LHCN-M2 (cell line): ENCODE results near the gene PHKA1. TPM values are rescaled to one million over a fixed set of nuclear protein-coding genes. Genes with fewer than 3 reads are reported as not detected.
"Not testable (repeated sequence)": the region's sequence is repeated elsewhere in the genome, so short reads cannot be mapped to it uniquely, and the experiment has no call there.

Source experiments
- DNase-seq: peaks from one replicate; pipeline ENCODE4 v3.0.0-alpha.2; 2012; ENCODE audit warnings: low read depth
- total RNA-seq: library from RNA; depleted of rRNA; stranded (reverse); fragments of >200 nt; gene quantifications from 2 replicates; pipeline ENCODE4 v1.2.3, GENCODE V29; 2014

The PHKA1 gene
- total RNA-seq, 1 experiment from 2014 or later, result 20.6 TPM

DNA sequence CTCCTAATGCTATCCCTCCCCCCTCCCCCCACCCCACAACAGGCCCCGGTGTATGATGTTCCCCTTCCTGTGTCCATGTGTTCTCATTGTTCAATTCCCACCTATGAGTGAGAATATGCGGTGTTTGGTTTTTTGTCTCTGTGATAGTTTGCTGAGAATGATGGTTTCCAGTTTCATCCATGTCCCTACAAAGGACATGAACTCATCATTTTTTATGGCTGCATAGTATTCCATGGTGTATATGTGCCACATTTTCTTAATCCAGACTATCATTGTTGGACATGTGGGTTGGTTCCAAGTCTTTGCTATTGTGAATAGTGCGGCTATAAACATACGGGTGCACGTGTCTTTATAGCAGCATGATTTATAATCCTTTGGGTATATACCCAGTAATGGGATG, 44.6 kb downstream of the PHKA1 start:
- not testable (repeated sequence) for DNase-seq

DNA sequence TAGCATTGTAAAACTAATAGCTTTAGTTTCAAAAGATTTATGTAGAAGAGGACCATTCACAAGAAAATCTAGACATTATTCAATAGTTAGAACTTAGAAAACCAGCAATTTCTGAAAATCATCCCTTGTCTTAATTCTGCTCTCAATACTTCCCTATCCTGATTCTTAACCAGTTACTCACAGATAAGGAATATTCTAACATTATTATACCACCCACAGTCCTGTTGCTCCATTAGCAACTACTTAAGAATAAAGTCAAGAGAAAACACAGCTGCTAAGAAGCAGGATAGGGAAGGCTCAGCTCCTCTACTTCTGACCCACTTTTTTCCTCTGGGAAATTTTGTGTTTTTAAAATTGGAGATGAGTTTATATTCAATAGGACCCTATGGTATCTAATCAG, 47.7 kb downstream of the PHKA1 start:
- no peak for DNase-seq

DNA sequence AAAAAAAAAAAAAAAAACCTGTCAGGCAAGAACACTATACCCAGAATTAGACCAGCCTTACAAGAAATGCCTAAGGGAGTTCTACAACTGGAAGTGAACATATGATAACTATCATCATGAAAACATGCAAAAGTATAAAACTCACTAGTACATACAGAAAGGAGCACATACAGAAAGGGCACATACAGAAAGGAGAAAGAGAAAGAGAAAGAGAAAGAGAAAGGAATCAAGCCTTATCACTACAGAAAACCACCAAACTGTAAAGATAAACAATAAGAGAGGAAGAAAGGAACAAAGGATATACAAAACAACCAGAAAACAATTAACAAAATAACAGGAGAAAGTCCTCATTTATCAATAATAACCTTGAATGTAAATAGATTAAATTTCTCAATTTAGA, 50.4 kb downstream of the PHKA1 start:
- no peak for DNase-seq

DNA sequence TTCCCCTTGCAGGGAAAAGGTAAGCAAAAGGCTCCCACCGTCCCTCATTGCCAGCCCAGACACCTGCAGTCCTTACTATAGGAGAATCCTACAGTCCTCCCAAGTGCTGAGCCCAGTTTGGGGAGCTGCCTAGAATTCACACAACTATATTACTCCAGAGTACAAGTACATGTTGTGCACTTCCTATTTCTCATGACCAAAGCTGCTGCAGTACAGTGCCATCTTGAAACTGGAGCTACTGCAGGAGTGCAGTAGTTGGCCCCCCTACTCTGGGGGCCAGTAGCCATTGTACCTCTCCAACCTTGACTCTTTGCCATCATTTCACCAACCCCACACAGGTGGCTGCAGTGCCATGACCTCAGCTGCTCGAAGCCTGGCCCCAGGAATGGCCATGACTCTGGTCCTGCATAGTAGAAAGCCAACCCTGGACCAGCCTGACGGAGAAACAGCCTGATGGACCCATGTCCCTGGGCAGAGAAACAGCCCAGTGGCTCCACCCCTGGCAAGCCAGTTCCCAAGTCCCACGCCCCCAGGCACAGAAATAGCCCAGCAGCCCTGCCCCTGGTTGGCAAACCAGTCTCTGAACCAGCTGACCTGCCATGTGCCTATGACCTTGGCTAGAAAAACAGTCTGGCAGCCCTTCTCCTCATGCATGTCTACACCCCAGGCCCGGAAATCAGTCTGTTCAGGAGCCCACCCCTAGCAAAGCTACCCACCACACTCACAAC, 51.9 kb downstream of the PHKA1 start:
- DNase-seq, result no peak

DNA sequence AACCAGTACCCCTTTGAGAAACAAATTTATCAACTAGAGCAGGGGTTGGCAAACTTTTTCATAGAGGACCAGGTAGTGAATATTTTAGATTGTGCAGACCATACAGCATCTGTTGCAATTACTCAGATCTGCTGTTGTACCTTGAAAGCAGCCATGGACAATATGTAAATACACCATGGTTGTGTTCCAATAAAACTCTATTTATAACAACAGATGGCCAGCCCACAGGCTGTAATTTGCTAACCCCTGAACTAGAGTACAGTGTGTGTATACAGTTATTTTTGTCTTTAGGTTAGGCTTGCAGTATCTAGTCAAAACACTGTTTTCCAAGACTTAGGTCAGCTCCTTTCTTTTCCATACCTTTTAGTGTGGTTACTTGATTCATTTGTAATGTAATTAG, 54.4 kb downstream of the PHKA1 start:
- DNase-seq, result peak; percentile 10

DNA sequence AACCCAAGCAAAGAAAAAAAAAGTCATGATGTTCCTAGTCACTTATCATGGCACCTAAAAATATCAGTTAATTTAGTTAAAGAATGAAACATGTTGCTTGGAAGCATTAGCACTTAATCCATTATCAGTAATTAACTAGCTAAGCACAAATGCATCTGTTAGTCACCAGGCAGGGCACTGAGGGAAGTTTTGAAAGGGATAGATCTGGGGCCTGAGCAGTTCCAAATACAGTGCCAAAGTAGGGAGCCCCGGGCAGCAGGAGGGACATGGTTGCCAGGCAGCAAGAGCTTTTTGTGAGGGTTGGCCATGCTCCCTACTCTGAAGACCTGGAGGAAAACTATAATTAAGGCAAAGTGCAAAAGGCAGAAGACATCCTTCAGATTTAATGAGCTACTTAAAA, 62.0 kb downstream of the PHKA1 start:
- no peak for DNase-seq

DNA sequence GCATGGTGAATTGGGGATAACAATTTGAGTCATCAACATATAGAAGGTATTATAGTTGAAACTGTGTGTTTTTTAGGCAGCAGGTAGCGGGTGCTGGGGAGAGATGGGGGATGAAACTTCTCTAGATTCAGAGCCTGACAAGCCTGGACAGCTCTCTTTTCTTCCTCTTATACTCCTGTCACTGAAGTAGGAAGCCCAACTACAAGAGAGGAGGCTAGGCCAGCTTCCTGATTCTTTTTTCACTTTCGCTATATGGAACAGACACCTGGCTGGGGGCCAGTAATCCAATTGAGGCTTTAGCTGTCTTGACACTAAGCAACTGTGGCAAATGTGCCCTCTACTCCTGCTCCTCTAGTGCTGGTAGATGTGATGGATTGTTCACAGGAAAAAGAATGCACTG, 69.2 kb downstream of the PHKA1 start:
- no peak for DNase-seq

DNA sequence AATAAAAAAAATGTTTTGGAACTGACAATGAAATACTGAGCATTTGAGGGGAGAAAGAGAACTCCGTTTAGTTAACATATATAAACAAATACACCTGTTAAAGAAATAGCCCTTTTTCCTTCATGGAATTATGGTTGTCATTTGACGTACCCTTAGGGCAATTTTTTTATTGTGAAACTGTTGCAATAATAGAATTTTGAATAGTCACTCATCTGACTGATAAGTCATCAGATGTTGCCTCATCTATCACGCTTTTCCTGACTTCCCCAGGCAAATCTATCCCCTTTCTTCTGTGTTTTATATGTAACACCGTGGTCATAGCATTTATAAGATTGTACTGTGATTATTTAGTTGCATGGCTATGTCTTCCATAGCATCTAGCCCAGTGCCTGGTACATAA, 72.5 kb downstream of the PHKA1 start:
- no peak for DNase-seq

DNA sequence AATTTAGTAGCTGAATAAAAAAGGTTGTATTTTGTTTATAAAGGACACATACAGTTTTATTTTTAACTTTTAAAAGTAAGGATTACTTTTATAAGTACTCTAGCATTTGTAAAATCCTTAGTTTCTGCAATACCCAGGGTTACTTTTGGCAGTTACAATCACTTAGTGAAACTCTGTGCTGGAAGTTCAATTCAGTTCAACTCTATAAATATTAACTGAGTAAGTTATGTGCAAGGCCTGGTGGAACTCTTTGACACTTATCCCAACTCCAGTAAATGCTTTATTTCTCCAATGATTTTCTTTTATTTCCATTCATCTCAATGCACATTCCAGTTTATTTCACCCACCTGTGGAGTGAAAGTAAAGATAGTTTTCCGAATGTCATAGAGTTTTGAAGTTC, 78.2 kb downstream of the PHKA1 start:
- DNase-seq, result no peak

DNA sequence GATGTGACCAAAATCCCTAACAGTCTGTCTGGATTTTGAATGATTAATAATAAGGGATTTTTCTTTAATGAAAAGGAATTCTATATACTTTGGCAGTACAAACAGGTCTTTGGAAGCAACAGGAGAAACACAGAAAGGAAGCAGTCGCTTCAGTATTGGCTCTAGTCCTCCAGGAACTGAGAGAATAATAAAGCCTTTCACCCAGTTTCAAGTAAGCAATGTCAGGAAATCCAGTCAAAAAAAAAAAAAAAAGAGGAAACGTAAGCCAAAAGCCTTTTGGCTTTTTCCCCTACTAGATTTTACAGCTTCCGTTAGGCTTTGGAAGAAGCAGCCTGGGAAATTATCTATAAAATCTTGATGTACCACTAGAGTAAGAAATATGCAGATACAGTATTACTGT, 79.8 kb downstream of the PHKA1 start:
- no peak for DNase-seq

DNA sequence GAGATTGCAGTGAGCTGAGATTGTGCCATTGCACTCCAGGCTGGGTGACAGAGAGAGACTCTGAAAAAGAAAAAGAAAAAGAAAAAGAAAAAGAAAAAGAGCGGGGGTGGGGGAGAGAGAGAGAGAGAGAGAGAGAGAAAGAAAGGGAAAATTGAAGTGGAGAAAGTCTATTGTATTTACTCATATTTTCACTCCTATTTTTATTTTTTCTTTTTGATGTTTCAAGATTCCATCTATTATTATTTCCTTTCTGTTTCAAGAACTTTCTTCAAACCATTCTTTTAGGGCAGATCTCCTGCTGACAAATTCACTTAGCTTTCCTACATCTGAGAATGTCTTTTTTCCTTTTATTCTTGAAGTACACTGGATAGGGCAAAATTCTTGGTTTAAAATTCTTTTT, 83.9 kb downstream of the PHKA1 start:
- no peak for DNase-seq

DNA sequence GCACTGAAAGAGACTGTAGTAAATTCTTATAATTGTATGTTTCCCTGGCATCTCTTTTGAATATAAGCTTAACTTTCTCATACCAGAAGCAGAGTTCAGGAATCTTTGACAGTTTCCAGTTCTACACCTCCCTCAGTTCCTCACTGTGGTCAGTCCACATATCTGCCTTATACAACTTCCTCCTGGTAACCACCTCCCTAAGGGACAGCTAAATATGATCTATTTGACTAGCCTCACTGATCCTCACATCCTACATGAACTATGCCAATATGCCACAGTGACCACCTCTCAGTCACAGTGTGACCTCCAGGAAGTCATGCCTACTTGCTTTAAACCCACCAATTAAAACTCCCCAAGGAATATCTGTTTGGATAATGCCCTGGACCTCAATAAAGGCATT, 89.9 kb downstream of the PHKA1 start:
- DNase-seq, result no peak

DNA sequence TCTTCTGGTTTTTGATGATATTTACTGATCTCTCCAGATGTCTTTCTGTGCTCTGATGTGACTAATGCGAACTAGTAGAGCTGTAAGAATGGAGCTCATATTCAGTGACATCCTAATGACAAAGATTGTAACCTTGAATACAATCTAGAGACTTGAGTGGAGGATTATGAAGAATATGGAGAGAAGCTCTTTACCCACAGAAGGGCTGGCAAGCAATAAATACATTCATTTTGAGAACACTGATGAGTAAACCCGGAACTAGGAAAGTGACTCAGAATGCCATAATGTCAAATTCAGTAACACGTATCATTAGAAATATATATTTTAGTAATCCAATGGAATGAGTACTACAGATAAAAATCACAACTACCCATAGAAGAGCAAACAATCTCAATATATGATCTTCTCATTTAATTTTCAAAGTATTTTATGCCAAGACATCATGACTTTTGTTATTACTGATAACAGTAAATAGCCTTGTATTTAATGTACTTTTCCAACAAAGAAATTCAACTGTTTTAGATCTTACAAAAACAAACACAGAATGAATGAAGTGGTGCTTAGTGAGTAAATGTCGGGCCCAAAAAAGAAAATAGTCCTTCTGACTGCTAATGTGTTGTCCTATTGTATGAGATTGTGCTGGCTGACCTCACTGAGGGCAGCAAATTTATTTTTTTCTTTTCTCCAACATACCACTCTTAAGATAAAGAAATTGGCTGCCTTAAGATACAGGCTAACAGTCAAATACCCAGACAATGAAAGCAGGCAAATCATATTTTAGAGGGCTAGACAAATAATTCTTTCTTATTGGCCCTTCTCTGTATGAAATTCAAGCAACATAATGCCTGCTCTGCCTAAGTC, 92.3 kb downstream of the PHKA1 start:
- peak; percentile 62 for DNase-seq

DNA sequence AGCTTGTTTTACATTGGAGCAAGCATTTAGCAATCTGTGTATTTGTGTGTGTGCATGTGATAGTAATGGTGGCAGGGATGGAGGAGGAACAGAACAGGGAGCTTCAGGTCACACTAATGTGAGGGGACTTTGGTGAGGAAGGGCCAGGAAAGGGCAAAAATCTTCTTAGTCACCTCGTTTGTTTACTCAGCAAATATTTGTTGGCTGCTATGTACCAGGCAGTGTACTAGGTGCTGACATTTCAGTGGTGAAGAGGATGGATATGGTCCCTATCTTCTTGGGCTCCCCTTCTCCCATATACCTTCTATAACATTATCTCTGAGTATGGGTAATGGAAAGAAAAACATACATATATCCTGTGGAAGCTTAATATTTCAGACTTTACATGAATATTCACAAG, 92.9 kb downstream of the PHKA1 start:
- peak; percentile 26 for DNase-seq

DNA sequence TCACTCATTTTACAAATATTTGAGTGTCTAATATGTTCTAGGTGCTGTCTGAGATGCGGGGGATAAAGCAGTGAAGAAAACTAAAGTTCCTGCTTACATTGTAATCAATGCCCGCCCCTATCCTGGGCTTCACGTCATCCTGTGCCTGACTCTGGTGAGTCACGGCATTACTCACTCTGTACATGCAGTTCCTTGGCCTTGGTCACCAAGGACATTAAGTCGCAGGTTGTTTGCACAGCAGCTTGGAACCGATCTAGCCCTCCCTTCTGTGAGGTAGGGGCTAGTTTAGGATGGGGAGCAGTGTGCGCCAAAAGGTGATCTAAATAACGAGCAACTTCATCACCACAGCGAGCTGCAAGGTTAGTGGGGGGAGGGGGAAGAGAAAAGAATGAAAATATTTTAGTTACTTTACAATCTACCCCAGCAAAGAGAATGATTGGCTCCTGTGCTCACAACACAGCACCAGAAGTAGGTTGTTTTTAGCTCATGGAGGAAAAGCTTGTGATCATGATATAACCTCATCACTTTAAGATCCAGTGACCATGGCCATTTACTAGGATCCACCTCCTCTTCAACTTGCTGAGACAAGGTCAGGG, 93.5 kb downstream of the PHKA1 start:
- DNase-seq, result peak; percentile 89

DNA sequence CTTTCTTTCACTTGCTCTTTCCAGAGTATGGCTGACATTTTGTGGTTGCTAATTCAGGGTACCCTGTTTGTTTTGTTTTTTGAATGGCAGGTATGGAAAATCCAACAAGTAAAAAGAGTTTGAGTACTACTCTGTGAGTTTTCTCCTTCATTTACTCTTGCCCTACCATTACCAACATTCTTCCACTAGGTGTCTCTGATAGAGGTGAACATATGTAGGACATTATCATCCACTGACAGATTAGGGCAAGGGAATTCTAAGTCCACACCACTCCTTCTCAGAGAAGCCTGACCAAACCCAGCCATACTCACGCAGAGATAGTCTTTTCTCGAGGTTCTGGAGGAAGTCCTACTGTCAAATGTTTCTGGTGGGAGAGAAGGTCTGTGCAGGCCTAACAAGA, 104.8 kb downstream of the PHKA1 start:
- DNase-seq, result peak; percentile 12

DNA sequence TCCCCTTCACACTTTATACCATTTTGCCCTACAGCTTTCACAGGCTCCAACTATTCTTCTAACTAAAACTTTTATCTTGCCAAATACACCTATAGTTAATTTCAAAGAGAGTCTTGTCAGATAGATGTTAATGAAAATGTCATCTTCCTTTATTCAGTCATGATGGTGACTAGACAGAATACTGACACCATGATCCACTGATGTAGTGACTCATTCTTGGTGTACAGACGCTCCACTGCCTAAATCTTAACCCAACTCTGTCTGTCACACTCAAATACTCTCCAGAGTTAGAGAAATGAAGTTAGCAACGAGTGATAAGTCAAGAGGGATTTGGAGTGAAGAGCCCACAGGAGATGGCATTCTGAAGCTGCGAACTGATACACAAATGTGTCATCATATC, 109.4 kb downstream of the PHKA1 start:
- no peak for DNase-seq

DNA sequence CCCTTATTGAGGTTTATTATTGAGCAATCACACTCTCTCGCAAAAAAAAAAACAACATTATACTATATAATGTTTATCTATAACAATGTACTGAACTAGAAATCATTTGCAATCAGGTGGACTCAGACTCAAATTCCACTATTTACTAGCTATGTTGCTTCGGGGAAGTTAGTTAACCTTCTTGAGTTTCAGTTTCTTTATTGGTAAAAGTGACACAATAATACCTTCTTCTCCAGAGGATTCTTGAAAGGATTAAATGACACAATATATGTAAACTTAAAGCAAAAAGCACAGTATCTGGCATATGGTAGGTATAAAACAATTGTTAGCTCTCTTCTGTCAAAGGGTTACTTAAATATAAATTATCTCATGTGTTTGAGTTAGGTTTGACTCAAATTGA, 110.0 kb downstream of the PHKA1 start:
- no peak for DNase-seq

DNA sequence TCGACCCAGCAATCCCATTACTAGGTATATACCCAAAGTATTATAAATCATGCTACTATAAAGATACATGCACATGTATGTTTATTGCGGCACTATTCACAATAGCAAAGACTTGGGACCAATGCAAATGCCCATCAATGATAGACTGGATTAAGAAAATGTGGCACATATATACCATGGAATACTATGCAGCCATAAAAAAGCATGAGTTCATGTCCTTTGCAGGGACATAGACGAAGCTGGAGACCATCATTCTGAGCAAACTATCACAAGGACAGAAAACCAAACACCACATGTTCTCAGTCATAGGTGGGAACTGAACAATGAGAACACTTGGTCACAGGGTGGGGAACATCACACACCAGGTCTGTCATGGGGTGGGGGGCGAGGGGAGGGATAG, 123.1 kb downstream of the PHKA1 start:
- DNase-seq, result not testable (repeated sequence)

DNA sequence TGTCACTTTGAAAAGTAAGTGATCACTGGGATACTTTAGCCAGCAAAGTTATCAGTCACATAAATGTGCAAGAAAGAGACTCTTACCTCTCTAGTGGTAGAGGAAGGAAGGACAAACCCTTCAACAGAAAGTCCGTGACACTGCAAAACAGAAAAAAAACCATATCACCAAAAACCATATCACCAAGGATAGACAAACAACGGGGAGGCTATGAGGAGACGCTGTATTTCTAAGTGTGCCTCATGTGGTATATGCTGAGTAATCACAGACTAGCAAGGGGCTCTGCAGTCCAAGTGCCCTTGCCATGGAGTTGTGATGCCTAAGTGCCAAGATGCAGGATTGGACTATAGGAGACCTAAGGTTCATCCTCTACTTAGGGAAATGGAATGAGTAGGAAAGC, 129.9 kb downstream of the PHKA1 start:
- no peak for DNase-seq

DNA sequence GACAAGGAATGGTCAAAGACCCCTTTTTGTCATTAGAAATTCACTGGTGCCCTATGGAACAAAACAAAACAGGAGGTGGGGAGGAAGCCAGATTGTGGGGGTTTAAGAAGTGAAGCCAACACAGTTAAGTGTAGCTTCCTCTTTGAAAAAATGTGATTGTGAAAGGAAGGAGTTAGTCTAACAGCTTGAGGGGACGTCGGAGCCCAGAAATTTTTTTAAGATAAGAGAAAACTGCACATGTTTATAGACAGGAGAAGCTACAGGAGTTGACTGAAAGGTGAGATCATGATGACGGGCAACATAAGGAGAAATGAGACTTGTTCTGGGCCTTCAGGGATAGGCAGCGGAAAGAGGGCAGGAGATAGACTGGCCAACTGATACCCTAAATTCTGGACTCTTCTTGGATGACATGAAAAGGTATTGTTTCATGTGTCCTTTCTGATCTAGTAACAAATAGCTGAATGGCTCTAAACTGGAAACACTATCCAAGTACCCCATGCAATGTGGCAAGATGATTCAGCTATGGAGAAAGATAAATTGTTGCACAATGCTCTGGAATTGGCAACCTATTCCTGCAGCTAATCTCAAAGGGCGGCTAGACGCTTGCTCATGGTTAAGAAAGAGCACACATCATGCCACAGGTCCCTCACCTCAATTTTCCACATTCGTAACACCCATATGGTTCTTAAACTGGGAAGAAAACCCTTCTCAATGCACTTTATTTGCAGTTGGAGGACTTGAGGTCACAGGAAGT, 137.8 kb downstream of the PHKA1 start:
- DNase-seq, result peak; percentile 59

DNA sequence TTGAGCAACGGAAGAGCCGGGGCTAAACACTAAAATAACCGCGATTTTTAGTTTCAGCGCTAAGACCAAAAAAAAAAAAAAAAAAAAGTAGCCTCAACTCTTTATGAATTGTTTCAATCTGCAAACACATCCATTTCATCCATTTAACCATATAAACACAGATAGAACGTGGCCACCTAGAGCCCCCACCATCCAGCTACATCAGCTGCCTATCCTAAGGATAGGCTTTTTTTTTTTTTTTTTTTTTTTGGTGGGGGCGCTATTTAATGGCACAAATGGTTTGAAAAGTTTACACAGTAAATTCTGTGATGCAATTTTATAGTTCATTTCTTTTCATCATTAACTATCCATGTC, 141.0 kb downstream of the PHKA1 start:
- DNase-seq, result no peak
